Natural killer cell (primary cell): ENCODE results near the gene AIRE. TPM values are rescaled to one million over a fixed set of nuclear protein-coding genes. Genes with fewer than 3 reads are reported as not detected.

Experiments used
- ATAC-seq, 3 donors: fragments of 150-1000 bp in 2 of 3; fragments of 200-7000 bp in 1 of 3; cut with Tn5 transposase; 1 replicate in 1 of 3; 2 replicates in 2 of 3; pipeline ENCODE4 v1.10.0; 2021; ENCODE audit warnings: mild to moderate bottlenecking in 2 of 3, moderate library complexity in 2 of 3
- DNase-seq, 2 donors: peaks; one replicate each; pipeline versions ENCODE4 v3.0.0 to v3.0.0-alpha.2; 2013 to 2021; ENCODE audit warnings: mixed read lengths in 1 of 2
- H3K27ac ChIP-seq: one replicate; pipeline ENCODE4 v1.5.1; 2013; ENCODE audit warnings: mild to moderate bottlenecking, low read length
- H3K27me3 ChIP-seq: one replicate; pipeline ENCODE4 v1.6.1; 2013; ENCODE audit warnings: low read length; ENCODE audit not compliant: control insufficient read depth, insufficient read depth
- H3K36me3 ChIP-seq: one replicate; pipeline ENCODE4 v1.6.1; 2013; ENCODE audit warnings: low read length; ENCODE audit not compliant: control insufficient read depth, insufficient read depth
- H3K4me1 ChIP-seq: one replicate; pipeline ENCODE4 v1.6.1; 2013; ENCODE audit warnings: low read length; ENCODE audit not compliant: control insufficient read depth, insufficient read depth
- H3K4me3 ChIP-seq: one replicate; pipeline ENCODE4 v1.5.1; 2013; ENCODE audit warnings: low read length
- H3K9me3 ChIP-seq: one replicate; pipeline ENCODE4 v1.6.1; 2013; ENCODE audit warnings: low read length; ENCODE audit not compliant: control insufficient read depth, insufficient read depth
- H3K27ac Mint-ChIP-seq, 2 donors: one replicate each; pipeline ENCODE4 v1.8.0; 2022; ENCODE audit warnings: mild to moderate bottlenecking in 2 of 2, mixed read lengths in 2 of 2, moderate library complexity in 1 of 2
- H3K27me3 Mint-ChIP-seq, 2 donors: one replicate each; pipeline ENCODE4 v1.8.0; 2022; ENCODE audit warnings: low read depth in 2 of 2, mixed read lengths in 2 of 2
- H3K36me3 Mint-ChIP-seq: one replicate; pipeline ENCODE4 v1.8.0; 2022; ENCODE audit warnings: mixed read lengths
- H3K4me1 Mint-ChIP-seq, 2 donors: one replicate each; pipeline ENCODE4 v1.8.0; 2022; ENCODE audit warnings: mixed read lengths in 2 of 2
- H3K4me3 Mint-ChIP-seq: one replicate; pipeline ENCODE4 v1.8.0; 2022; ENCODE audit warnings: mild to moderate bottlenecking, moderate library complexity, mixed read lengths
- H3K9me3 Mint-ChIP-seq, 2 donors: one replicate each; pipeline ENCODE4 v1.8.0; 2022; ENCODE audit warnings: mixed read lengths in 2 of 2
- WGBS: methylation state at CpG from one replicate; pipeline ENCODE4 v1.1.7; 2013; ENCODE audit warnings: missing lambda C conversion rate; ENCODE audit not compliant: insufficient coverage; 5-methylcytosine and 5-hydroxymethylcytosine counted together
- intact Hi-C: fragments of 100-400 bp; cut with micrococcal nuclease; formaldehyde crosslinking; loops from one replicate; pipeline ENCODE4 v1.14.2; 2022
- total RNA-seq, 4 donors: library from RNA; stranded (reverse); fragments of 120-200 nt in 1 of 4; gene quantifications; one replicate each; pipeline versions ENCODE4 v1.2.3 to v1.2.4, GENCODE V29; 2013 to 2022
- TF ChIP-seq, protein P1 (sequence below): fragments of 200-600 bp; IDR thresholded peaks from one replicate; pipeline ENCODE4 v1.8.0; 2022; ENCODE audit warnings: antibody characterized with exemption

Gene AIRE
- total RNA-seq, 3 donors from 2014 or later (not counting 1 experiment from before 2014, with no cell fraction given) = not detected

- WGBS = 96% methylated on average over 25 of the region's 25 CpGs
- H3K36me3 Mint-ChIP-seq = no peaks in the 10 kb centered on the region
These were observed 33.0 kb downstream of the AIRE start for GRCh38 chr21:44318489-44319285.

GRCh38 chr21:44319407-44320065 lies 33.9 kb downstream of the AIRE start:
- 96% methylated on average over 35 of the region's 35 CpGs for WGBS
- peaks cover 0 to 4% of the 10 kb centered on the region in 2 donors for H3K4me1 Mint-ChIP-seq

More at GRCh38 chr21:44318489-44319285, 33.0 kb downstream of the AIRE start:
- Mint-ChIP-seq H3K27ac (no peak overlapping the region), H3K9me3 (no peaks in the 10 kb centered on the region), H3K4me1 (peaks cover 0 to 4% of the 10 kb centered on the region in 2 donors), H3K4me3 (no peak overlapping the region), H3K27me3 (no peaks in the 10 kb centered on the region)
- Histone ChIP-seq H3K36me3 (peaks cover 32% of the 10 kb centered on the region), H3K9me3 (no peaks in the 10 kb centered on the region), H3K27ac (no peak overlapping the region), H3K4me1 (no peaks in the 10 kb centered on the region), H3K4me3 (no peak overlapping the region), H3K27me3 (no peaks in the 10 kb centered on the region)
- TF ChIP-seq, protein P1, sequence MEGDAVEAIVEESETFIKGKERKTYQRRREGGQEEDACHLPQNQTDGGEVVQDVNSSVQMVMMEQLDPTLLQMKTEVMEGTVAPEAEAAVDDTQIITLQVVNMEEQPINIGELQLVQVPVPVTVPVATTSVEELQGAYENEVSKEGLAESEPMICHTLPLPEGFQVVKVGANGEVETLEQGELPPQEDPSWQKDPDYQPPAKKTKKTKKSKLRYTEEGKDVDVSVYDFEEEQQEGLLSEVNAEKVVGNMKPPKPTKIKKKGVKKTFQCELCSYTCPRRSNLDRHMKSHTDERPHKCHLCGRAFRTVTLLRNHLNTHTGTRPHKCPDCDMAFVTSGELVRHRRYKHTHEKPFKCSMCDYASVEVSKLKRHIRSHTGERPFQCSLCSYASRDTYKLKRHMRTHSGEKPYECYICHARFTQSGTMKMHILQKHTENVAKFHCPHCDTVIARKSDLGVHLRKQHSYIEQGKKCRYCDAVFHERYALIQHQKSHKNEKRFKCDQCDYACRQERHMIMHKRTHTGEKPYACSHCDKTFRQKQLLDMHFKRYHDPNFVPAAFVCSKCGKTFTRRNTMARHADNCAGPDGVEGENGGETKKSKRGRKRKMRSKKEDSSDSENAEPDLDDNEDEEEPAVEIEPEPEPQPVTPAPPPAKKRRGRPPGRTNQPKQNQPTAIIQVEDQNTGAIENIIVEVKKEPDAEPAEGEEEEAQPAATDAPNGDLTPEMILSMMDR = no peak
- intact Hi-C loops = no loop called here
- DNase-seq (no peak), ATAC-seq (no peak)

GRCh38 chr21:44320847-44321246 lies 35.2 kb downstream of the AIRE start:
- H3K4me1 ChIP-seq = no peaks in the 10 kb centered on the region
- H3K27me3 ChIP-seq = no peaks in the 10 kb centered on the region
- intact Hi-C loops = no loop called here
- H3K9me3 ChIP-seq = no peaks in the 10 kb centered on the region
- no peak overlapping the region for H3K4me3 Mint-ChIP-seq
- H3K36me3 ChIP-seq = peaks cover 35% of the 10 kb centered on the region
- 96% methylated on average over 13 of the region's 13 CpGs for WGBS
- no peaks in the 10 kb centered on the region for H3K9me3 Mint-ChIP-seq
- no peak overlapping the region for H3K27ac ChIP-seq
- DNase-seq (no peak), ATAC-seq (no peak)
- TF ChIP-seq, protein P1 = no peak
- no peaks in the 10 kb centered on the region for H3K27me3 Mint-ChIP-seq
- no peak overlapping the region for H3K4me3 ChIP-seq
- no peak overlapping the region for H3K27ac Mint-ChIP-seq
- H3K4me1 Mint-ChIP-seq = peaks cover 0 to 4% of the 10 kb centered on the region in 2 donors
- H3K36me3 Mint-ChIP-seq = no peaks in the 10 kb centered on the region

More at GRCh38 chr21:44319407-44320065, 33.9 kb downstream of the AIRE start:
- Histone ChIP-seq H3K27me3 (no peaks in the 10 kb centered on the region), H3K9me3 (no peaks in the 10 kb centered on the region), H3K27ac (no peak overlapping the region), H3K4me3 (no peak overlapping the region), H3K4me1 (no peaks in the 10 kb centered on the region), H3K36me3 (peaks cover 35% of the 10 kb centered on the region)
- Mint-ChIP-seq H3K36me3 (no peaks in the 10 kb centered on the region), H3K27ac (no peak overlapping the region), H3K9me3 (no peaks in the 10 kb centered on the region), H3K27me3 (no peaks in the 10 kb centered on the region), H3K4me3 (no peak overlapping the region)
- DNase-seq (no peak), ATAC-seq (no peak)
- intact Hi-C loops = no loop called here
- TF ChIP-seq, protein P1 = no peak
